HG03135 (cell line): ENCODE results near the gene HIVEP3.

Source experiments
- ATAC-seq: cut with Tn5 transposase; IDR thresholded peaks from one replicate; pipeline ENCODE4 v1.9.1; 2021; ENCODE audit warnings: mild to moderate bottlenecking, moderate library complexity; ENCODE audit not compliant: unreplicated experiment

The HIVEP3 gene

GRCh38 chr1:41766041-41766440, 152.7 kb downstream of the HIVEP3 start:
- ATAC-seq = no peak

- ATAC-seq = no peak
These were observed 153.6 kb downstream of the HIVEP3 start for GRCh38 chr1:41765152-41765551.

- ATAC-seq = no peak
These were observed 154.1 kb downstream of the HIVEP3 start for GRCh38 chr1:41764656-41765055.

- no peak for ATAC-seq
These were observed 155.9 kb downstream of the HIVEP3 start for GRCh38 chr1:41762777-41763176.

- no peak for ATAC-seq
These were observed 156.5 kb downstream of the HIVEP3 start for GRCh38 chr1:41762251-41762650.

- ATAC-seq = no peak
These were observed 159.7 kb downstream of the HIVEP3 start for GRCh38 chr1:41758904-41759548.

- ATAC-seq = no peak
These were observed 160.2 kb downstream of the HIVEP3 start for GRCh38 chr1:41758500-41758899.

GRCh38 chr1:41754540-41754939, 164.2 kb downstream of the HIVEP3 start:
- no peak for ATAC-seq

GRCh38 chr1:41752514-41753170, 166.1 kb downstream of the HIVEP3 start:
- peak; percentile 7 for ATAC-seq

- peak; percentile 47 for ATAC-seq
These were observed 166.8 kb downstream of the HIVEP3 start for GRCh38 chr1:41751804-41752513.

- ATAC-seq = no peak
These were observed 168.6 kb downstream of the HIVEP3 start for GRCh38 chr1:41749991-41750745.

- no peak for ATAC-seq
These were observed 173.7 kb downstream of the HIVEP3 start for GRCh38 chr1:41745022-41745421.

- ATAC-seq = no peak
These were observed 175.4 kb downstream of the HIVEP3 start for GRCh38 chr1:41743366-41743765.

GRCh38 chr1:41742219-41742618, 176.5 kb downstream of the HIVEP3 start:
- ATAC-seq = no peak

GRCh38 chr1:41741244-41741643, 177.5 kb downstream of the HIVEP3 start:
- ATAC-seq = no peak

GRCh38 chr1:41740630-41741239, 178.0 kb downstream of the HIVEP3 start:
- no peak for ATAC-seq

- no peak for ATAC-seq
These were observed 178.7 kb downstream of the HIVEP3 start for GRCh38 chr1:41740058-41740457.

GRCh38 chr1:41739061-41739955, 179.4 kb downstream of the HIVEP3 start:
- no peak for ATAC-seq

- ATAC-seq = no peak
These were observed 180.2 kb downstream of the HIVEP3 start for GRCh38 chr1:41738475-41738874.

- no peak for ATAC-seq
These were observed 180.7 kb downstream of the HIVEP3 start for GRCh38 chr1:41738006-41738405.
